A673 (cell line): Measurements from ENCODE around the gene ABR.

ENCODE experiments used
- EZH2 ChIP-seq: fragments of 200-600 bp; sonication (generic); IDR thresholded peaks from 2 replicates; pipeline ENCODE4 v1.6.1; 2017; ENCODE audit warnings: borderline replicate concordance, low read depth, mild to moderate bottlenecking, mixed read lengths, antibody characterized with exemption, low read length; ENCODE audit not compliant: poor library complexity, severe bottlenecking
- TF ChIP-seq, protein P1 (sequence below): fragments of 300-800, 200-600 bp; sonication (generic); conservative IDR thresholded peaks from 2 replicates; pipeline ENCODE4 v1.5.1; 2017; ENCODE audit warnings: low read depth, mild to moderate bottlenecking, antibody characterized with exemption, low read length, moderate library complexity, mixed read lengths

DNA sequence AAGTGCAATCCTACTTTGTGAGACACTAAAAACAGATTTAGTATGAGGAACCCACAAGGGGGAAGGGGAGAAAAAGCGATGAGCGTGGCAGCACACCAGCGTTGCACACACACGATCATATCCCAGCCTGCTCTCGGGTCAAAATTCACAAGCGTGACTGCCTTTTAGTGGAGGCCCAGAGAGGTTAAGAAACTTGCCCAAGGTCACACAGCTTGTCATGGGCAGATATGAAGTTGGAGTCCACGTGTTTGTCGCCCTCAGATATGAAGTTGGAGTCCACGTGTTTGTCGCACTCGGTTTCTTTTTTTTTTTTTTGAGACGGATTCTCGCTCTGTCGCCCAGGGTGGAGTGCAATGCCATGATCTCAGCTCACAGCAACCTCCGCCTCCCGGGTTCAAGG, 124.5 kb downstream of the ABR start:
- TF ChIP-seq, protein P1, sequence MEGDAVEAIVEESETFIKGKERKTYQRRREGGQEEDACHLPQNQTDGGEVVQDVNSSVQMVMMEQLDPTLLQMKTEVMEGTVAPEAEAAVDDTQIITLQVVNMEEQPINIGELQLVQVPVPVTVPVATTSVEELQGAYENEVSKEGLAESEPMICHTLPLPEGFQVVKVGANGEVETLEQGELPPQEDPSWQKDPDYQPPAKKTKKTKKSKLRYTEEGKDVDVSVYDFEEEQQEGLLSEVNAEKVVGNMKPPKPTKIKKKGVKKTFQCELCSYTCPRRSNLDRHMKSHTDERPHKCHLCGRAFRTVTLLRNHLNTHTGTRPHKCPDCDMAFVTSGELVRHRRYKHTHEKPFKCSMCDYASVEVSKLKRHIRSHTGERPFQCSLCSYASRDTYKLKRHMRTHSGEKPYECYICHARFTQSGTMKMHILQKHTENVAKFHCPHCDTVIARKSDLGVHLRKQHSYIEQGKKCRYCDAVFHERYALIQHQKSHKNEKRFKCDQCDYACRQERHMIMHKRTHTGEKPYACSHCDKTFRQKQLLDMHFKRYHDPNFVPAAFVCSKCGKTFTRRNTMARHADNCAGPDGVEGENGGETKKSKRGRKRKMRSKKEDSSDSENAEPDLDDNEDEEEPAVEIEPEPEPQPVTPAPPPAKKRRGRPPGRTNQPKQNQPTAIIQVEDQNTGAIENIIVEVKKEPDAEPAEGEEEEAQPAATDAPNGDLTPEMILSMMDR: no peak
- TF ChIP-seq EZH2: no peak
